ENCODE results near the gene CLASP2. TPM values are rescaled to one million over a fixed set of nuclear protein-coding genes. Genes with fewer than 3 reads are reported as not detected.

CLASP2 gene
- total RNA-seq, 4 donors from 2014 or later = 37.6 to 55.2 (median 44.6) TPM

DNA sequence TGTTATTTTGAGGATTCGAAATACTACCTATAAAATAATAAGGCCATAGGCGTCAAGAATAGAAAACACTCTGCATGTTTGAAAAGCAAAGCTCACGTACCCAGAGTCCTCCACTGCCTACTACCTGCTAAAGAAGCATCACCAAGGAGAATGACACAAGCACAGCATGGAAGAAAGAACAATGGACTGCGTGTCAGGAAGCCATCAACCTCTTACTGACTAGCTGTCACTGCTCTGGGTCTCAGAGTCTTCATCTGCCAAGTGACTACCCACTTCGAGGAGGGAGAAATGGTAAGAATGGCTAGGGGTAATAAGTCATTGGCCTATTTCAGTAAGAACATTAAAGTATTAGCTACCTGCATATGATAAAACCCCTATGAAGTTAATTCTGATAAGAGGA lies 49.4 kb downstream of the CLASP2 start:
- Histone ChIP-seq H3K4me3 (no peak overlapping the region), H3K27me3 (no peaks in the 10 kb centered on the region), H3K9me3 (no peaks in the 10 kb centered on the region), H3K4me1 (no peaks in the 10 kb centered on the region), H3K27ac (no peak overlapping the region), H3K36me3 (no peaks in the 10 kb centered on the region)
- DNase-seq = no peak
- TF ChIP-seq, protein P1, sequence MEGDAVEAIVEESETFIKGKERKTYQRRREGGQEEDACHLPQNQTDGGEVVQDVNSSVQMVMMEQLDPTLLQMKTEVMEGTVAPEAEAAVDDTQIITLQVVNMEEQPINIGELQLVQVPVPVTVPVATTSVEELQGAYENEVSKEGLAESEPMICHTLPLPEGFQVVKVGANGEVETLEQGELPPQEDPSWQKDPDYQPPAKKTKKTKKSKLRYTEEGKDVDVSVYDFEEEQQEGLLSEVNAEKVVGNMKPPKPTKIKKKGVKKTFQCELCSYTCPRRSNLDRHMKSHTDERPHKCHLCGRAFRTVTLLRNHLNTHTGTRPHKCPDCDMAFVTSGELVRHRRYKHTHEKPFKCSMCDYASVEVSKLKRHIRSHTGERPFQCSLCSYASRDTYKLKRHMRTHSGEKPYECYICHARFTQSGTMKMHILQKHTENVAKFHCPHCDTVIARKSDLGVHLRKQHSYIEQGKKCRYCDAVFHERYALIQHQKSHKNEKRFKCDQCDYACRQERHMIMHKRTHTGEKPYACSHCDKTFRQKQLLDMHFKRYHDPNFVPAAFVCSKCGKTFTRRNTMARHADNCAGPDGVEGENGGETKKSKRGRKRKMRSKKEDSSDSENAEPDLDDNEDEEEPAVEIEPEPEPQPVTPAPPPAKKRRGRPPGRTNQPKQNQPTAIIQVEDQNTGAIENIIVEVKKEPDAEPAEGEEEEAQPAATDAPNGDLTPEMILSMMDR (IDR thresholded peaks at IDR 0.05 in 4 of 5, conservative IDR thresholded peaks at IDR 0.05 in 1 of 5) = no peak
- TF ChIP-seq POLR2A (IDR thresholded peaks at IDR 0.05) = no peak
- in situ Hi-C loops (cut with MboI; ENCODE audit: low sequenced_read_pairs in 4 of 4) (no loop called here), intact Hi-C loops (cut with DNase I; ENCODE audit: low total_unique reads) (no loop called here)
- no peak for ATAC-seq

DNA sequence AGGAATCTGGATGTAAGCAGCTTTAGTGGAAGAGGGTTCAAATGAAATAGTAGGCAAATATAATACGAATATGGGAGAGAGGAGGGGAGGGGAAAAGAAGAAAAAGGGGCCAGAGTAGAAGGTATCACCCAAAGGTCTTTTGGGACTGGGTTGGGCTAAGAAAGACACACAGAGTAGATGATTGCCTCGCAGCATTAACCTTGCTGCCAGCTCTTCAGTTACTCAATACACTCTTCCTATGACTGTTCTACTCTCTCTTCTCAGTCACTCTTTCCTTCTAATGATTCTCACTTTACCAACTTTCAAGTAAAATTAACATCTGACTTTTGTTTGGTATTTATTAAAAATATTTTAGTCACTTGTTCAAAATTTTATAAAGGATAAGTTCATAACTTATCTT lies 52.8 kb downstream of the CLASP2 start:
- Histone ChIP-seq H3K27me3 (no peaks in the 10 kb centered on the region), H3K4me1 (peaks cover 4% of the 10 kb centered on the region in 2 donors), H3K9me3 (no peaks in the 10 kb centered on the region), H3K36me3 (no peaks in the 10 kb centered on the region), H3K27ac (no peak overlapping the region), H3K4me3 (no peak overlapping the region)
- no peak for TF ChIP-seq POLR2A (IDR thresholded peaks at IDR 0.05)
- TF ChIP-seq, protein P1 (IDR thresholded peaks at IDR 0.05 in 4 of 5, conservative IDR thresholded peaks at IDR 0.05 in 1 of 5) = no peak
- ATAC-seq (no peak), DNase-seq (no peak)
- in situ Hi-C loops (cut with MboI; ENCODE audit: low sequenced_read_pairs in 4 of 4) (no loop called here), intact Hi-C loops (cut with DNase I; ENCODE audit: low total_unique reads) (no loop called here)

DNA sequence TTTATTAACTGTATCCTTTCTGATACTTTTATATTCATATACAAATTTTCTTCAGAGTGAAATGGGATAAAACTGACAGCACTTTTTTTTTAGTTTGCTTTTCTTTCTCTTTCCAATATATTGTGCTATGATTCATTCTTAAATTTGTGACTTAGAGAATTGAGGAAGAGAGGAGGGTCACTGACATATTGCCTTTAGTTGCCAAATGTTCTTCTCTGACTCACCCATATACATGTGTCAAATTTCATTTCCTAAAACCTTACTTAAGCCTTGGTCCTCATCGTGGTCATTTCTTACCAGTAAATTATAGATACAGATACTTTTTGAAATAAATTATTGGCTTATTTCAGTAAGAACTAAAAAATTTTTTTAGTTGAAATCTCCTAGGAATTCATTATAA lies 53.9 kb downstream of the CLASP2 start:
- intact Hi-C loops (cut with DNase I; ENCODE audit: low total_unique reads) = no loop called here
- Histone ChIP-seq H3K9me3 (no peaks in the 10 kb centered on the region), H3K27me3 (no peaks in the 10 kb centered on the region), H3K4me3 (no peak overlapping the region), H3K27ac (no peak overlapping the region), H3K36me3 (no peaks in the 10 kb centered on the region), H3K4me1 (peaks cover 12% of the 10 kb centered on the region in 2 donors)
- DNase-seq (no peak), ATAC-seq (no peak)
- in situ Hi-C loops (cut with MboI; ENCODE audit: low sequenced_read_pairs in 4 of 4) = no loop called here
- TF ChIP-seq, protein P1 (IDR thresholded peaks at IDR 0.05 in 4 of 5, conservative IDR thresholded peaks at IDR 0.05 in 1 of 5) = no peak
- no peak for TF ChIP-seq POLR2A (IDR thresholded peaks at IDR 0.05)

GRCh38 chr3:33663042-33663441 lies 55.0 kb downstream of the CLASP2 start:
- intact Hi-C loops (cut with DNase I; ENCODE audit: low total_unique reads) = no loop called here
- Histone ChIP-seq H3K36me3 (no peaks in the 10 kb centered on the region), H3K27ac (no peak overlapping the region), H3K4me1 (peaks cover 16 to 20% of the 10 kb centered on the region in 2 donors), H3K27me3 (no peaks in the 10 kb centered on the region), H3K9me3 (no peaks in the 10 kb centered on the region), H3K4me3 (no peak overlapping the region)
- in situ Hi-C loops (cut with MboI; ENCODE audit: low sequenced_read_pairs in 4 of 4) = no loop called here
- TF ChIP-seq, protein P1 (IDR thresholded peaks at IDR 0.05 in 4 of 5, conservative IDR thresholded peaks at IDR 0.05 in 1 of 5) = no peak
- no peak for TF ChIP-seq POLR2A (IDR thresholded peaks at IDR 0.05)
- no peak for DNase-seq
- no peak for ATAC-seq
